ENCODE results near the gene DENND5B.
A peak's percentile ranks its signal among the peaks of the same experiment; 100 is the strongest.
"Not testable (repeated sequence)": the region's sequence is repeated elsewhere in the genome, so short reads cannot be mapped to it uniquely, and the experiment has no call there.

Gene DENND5B

DNA sequence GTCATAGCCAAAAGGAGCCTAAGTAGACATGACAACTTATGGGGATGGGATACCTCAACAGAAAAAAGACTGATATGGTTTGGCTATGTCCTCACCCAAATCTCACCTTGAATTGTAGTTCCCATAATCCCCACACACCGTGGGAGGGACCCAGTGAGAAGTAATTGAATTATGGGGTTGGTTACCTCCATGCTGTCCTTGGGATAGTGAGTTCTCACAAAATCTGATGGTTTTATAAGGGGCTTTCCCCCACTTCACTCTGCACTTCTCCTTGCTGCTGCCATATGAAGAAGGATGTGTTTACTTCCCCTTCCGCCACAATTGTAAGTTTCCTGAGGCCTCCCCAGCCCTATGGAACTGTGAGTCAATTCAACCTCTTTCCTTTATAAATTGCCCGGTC lies 89.9 kb downstream of the DENND5B start:
- DNase-seq, result not testable (repeated sequence)

GRCh38 chr12:31499567-31499966 lies 91.4 kb downstream of the DENND5B start:
- no peak for DNase-seq

- DNase-seq, result no peak
Observed at GRCh38 chr12:31498424-31498823, 92.5 kb downstream of the DENND5B start.

DNA sequence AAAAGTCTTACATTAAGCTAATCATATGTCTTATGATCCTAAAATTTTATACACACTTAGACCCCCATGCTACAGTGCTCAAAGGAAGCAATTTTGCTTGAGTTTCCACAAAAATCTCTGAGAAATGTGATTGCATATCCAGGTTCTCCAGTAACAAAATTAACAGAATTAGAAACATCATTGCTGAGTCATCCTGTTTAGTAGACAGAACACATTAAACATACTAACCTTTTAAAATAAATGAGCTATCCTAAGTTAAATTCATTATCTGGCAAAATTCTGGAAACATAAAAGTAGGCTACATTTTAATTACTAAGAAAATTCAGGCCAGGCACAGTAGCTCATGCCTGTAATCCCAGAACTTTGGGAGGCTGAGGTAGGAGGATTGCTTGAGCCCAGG lies 94.7 kb downstream of the DENND5B start:
- no peak for DNase-seq

DNA sequence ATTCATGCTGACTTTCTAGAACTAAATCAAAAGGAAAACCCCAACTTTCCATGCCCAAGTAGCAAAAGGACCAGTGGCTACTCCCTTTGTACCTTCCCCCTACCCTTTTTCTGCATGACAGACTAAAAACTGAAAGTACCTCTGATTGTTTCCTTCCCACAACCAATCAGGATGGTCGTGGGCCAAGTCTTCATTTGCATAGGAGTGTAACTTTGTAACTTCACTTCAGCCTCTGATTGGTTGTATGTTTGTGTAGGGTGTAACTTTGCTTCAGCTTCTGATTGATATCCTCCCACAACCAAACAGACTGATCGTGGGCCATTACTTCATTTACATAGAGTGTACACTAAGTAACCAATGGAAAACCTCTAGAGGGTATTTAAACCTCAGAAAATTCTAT lies 96.5 kb downstream of the DENND5B start:
- no peak for DNase-seq

- DNase-seq, result no peak
Observed at GRCh38 chr12:31492599-31493196, 98.2 kb downstream of the DENND5B start.

- peak; percentile 90 for DNase-seq
Observed at GRCh38 chr12:31491841-31492598, 98.9 kb downstream of the DENND5B start.

DNA sequence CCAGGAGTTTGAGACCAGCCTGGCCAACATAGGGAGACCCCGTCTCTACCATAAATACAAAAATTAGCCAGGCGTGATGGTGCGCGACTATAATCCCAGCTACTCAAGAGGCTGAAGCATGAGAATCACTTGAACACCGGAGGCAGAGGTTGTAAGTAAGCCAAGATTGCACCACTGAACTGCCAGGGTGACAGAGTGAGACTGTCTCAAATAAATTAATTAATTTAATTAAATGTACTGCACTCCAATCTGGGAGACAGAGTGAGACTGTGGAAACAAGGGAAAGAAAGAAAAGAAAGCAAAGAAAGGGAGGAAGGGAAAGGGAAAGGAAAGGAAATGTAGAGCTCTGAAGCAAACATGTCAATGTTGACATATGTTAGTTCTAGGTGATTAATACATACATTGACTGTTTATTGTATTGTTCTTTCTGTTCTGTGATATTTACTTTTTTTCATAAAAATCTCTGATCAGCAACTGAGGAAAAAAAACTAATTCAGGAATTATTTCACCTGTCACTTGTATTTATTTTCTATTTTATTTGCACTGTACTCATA lies 99.6 kb downstream of the DENND5B start:
- no peak for DNase-seq

DNA sequence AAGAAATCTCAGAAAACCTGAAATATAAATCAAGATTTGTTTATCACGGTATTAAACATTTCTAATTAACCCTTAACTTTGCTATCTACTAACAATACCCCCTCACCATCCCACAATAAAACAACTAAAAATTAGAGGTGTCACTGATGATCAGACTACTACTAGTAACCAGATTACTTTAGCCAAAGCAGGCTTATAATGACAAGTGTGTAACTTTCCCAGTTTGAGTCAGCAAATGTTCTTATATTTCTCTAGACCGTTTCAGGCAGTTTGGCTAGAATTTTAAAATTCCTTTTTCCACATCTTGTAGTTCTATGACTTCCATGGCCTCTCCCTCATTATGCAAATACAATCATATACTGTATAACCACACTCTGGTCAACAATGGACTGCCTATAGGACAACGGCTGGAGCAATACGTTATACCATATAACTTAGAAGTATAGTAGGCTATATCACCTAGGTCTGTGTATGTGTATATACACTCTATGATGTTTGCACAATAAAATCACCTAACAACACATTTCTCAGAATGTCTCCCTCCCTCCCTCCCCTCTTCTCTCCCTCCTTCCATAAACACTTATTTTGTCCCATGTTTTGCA lies 102.1 kb downstream of the DENND5B start:
- no peak for DNase-seq

GRCh38 chr12:31485571-31485970 lies 105.4 kb downstream of the DENND5B start:
- DNase-seq, result no peak

DNA sequence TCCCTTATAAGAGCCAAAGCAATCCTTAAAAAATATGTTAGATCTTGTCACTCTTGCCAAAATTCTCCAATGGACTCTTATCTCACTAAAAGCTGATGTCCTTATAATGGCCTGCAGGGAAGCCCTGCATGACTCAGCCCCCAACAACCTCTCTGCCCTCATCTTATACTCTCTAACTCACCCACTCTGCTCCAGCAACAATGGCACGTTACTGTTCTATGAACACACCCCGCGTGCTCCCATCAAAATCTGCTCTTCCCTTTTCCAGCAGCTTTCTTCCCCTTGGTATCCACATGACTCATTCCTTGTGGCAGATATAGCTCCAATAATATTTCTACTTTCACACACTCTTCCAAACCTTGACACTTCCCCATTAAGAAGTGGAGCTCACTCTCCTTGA lies 108.1 kb downstream of the DENND5B start:
- DNase-seq, result peak; percentile 50

- DNase-seq, result no peak
Observed at GRCh38 chr12:31481415-31481814, 109.5 kb downstream of the DENND5B start.

GRCh38 chr12:31479516-31480210 lies 111.3 kb downstream of the DENND5B start:
- no peak for DNase-seq

DNA sequence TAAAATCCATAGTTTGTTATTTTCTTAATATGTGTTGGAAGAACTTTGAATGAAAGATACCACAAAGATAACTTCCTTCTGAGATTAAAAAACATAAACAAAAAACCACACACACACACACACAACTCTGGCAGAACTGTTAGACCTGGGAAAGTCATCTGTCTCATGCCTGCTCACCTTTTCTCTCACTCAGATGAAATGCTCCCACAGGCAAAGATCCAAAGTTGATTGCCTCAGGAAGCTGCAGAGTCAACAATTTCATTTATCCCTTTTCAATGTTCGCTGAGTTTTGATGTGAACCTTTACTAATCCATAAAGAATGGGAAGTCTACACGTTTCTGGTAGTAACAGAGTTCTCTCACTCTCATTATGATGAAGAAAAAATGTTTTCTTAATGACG lies 112.0 kb downstream of the DENND5B start:
- DNase-seq, result no peak

- no peak for DNase-seq
Observed at GRCh38 chr12:31478425-31478824, 112.5 kb downstream of the DENND5B start.

GRCh38 chr12:31477687-31478086 lies 113.2 kb downstream of the DENND5B start:
- no peak for DNase-seq

DNA sequence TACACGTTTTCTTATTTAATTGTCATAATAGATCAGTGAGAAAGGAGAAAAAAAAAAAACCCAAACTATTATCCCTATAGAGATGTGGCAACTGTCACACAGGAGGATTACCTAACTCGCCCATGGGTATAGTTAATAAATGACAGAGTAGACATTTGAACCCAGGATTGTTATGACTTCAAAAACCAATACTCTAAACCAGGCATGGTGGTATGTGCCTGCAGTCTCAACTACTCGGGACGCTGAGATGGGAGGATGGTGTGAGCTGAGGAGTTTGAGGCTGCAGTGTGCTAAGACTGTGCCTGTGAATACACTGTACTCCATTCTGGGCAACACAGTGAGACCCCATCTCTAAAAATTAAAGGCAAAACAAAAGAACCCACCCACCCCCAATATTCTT lies 114.5 kb downstream of the DENND5B start:
- DNase-seq, result no peak

GRCh38 chr12:31475610-31476009 lies 115.3 kb downstream of the DENND5B start:
- DNase-seq, result not testable (repeated sequence)

GRCh38 chr12:31474751-31475150 lies 116.2 kb downstream of the DENND5B start:
- peak; percentile 24 for DNase-seq

DNA sequence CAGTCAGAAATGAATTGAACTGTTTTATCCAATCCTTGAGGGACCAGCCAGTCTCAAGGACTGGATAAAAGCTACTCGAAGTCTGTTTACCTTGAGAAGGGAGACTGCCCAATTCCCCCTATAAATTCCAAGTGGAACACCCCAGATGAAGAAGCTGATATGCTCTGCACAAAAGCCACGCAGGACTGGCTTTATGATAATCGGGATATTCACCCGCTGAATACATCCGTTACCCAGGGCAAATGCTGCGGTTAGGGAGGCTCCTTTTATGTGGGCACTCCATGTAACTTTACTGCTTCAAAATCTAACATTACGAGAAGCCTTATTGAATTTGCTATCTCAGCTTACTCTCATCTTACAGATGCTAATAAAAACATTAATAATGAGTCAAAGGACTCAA lies 119.1 kb downstream of the DENND5B start:
- no peak for DNase-seq

DNA sequence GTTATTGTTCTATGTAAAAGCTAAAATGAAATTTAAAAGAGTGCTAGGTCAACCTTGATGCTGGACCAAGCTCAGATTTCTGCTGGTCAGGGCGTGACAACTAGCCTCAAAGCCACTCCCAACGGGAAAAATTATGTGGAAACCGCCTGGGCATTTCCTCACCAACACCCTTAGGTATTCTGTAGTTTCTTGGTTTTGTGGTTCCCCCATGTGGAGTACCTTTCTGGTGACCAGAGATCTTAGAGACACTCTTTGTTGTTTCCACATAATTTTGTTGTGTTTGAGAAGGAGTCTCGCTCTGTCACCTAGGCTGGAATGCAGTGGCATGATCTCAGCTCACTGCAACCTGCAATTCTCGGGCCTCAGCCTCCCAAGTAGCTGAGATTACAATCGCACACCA lies 119.9 kb downstream of the DENND5B start:
- DNase-seq, result no peak

GRCh38 chr12:31470459-31470858 lies 120.5 kb downstream of the DENND5B start:
- DNase-seq, result no peak

GRCh38 chr12:31466768-31467167 lies 124.2 kb downstream of the DENND5B start:
- peak; percentile 9 for DNase-seq

Measured in fibroblast of upper back skin (primary cell).